DOHH2 (cell line): ENCODE results near the gene SLC27A6.

Experiments
- H3F3A ChIP-seq: fragments of 200-600 bp; sonication (generic), shearing (Covaris generic); 2 replicates; pipeline ENCODE4 v1.6.0; 2016; ENCODE audit warnings: antibody characterized with exemption, mild to moderate bottlenecking; ENCODE audit not compliant: control insufficient read depth, insufficient read depth
- H3K27ac ChIP-seq: fragments of 200-600 bp; sonication (generic); 2 replicates; pipeline ENCODE4 v1.5.1; 2014; ENCODE audit warnings: low read depth, mild to moderate bottlenecking, low read length, moderate library complexity
- H3K27me3 ChIP-seq: fragments of 200-600 bp; sonication (generic); 2 replicates; pipeline ENCODE4 v1.6.1; 2014; ENCODE audit warnings: mild to moderate bottlenecking, low read length, mixed read lengths; ENCODE audit not compliant: control insufficient read depth
- H3K36me3 ChIP-seq: fragments of 200-600 bp; sonication (generic); 2 replicates; pipeline ENCODE4 v1.6.1; 2014; ENCODE audit warnings: mild to moderate bottlenecking, low read length, moderate library complexity, mixed read lengths; ENCODE audit not compliant: control insufficient read depth
- H3K4me1 ChIP-seq: fragments of 200-600 bp; sonication (generic); 2 replicates; pipeline ENCODE4 v1.6.1; 2014; ENCODE audit warnings: mild to moderate bottlenecking, low read length, mixed read lengths; ENCODE audit not compliant: control insufficient read depth
- H3K4me2 ChIP-seq: fragments of 200-600 bp; sonication (generic); 2 replicates; pipeline ENCODE4 v1.6.0; 2014; ENCODE audit warnings: mild to moderate bottlenecking, low read length, moderate library complexity
- H3K4me3 ChIP-seq: fragments of 200-600 bp; sonication (generic); 2 replicates; pipeline ENCODE4 v1.5.1; 2014; ENCODE audit warnings: mild to moderate bottlenecking, low read length, mixed read lengths
- H3K79me2 ChIP-seq: fragments of 200-600 bp; sonication (generic); 2 replicates; pipeline ENCODE4 v1.6.1; 2014; ENCODE audit warnings: mild to moderate bottlenecking, low read length, mixed read lengths; ENCODE audit not compliant: control insufficient read depth
- H3K9me2 ChIP-seq: fragments of 200-600 bp; sonication (generic); replicated peaks from 2 replicates; pipeline ENCODE4 v1.6.1; 2014; ENCODE audit warnings: mild to moderate bottlenecking, low read length, mixed read lengths; ENCODE audit not compliant: control insufficient read depth
- H3K9me3 ChIP-seq: fragments of 200-600 bp; sonication (generic); 2 replicates; pipeline ENCODE4 v1.6.1; 2014; ENCODE audit warnings: antibody characterized with exemption, low read length, mixed read lengths; ENCODE audit not compliant: control insufficient read depth, insufficient read depth
- H4K20me1 ChIP-seq: fragments of 200-600 bp; sonication (generic); 2 replicates; pipeline ENCODE4 v1.6.0; 2014; ENCODE audit warnings: low read depth, mild to moderate bottlenecking, antibody characterized with exemption, low read length, moderate library complexity; ENCODE audit not compliant: control insufficient read depth, insufficient read depth
- EZH2phosphoT487 ChIP-seq: fragments of 200-600 bp; sonication (generic); IDR thresholded peaks from 2 replicates; pipeline ENCODE4 v1.6.1; 2017; ENCODE audit warnings: borderline replicate concordance, mild to moderate bottlenecking, antibody characterized with exemption, low read length, moderate library complexity, mixed read lengths
- TF ChIP-seq, protein P1 (sequence below): fragments of 200-600 bp; sonication (generic); IDR thresholded peaks from one replicate; pipeline ENCODE4 v1.5.1; 2014; ENCODE audit warnings: antibody characterized with exemption, mild to moderate bottlenecking, low read depth, low read length; ENCODE audit not compliant: poor library complexity, severe bottlenecking

Gene SLC27A6

DNA sequence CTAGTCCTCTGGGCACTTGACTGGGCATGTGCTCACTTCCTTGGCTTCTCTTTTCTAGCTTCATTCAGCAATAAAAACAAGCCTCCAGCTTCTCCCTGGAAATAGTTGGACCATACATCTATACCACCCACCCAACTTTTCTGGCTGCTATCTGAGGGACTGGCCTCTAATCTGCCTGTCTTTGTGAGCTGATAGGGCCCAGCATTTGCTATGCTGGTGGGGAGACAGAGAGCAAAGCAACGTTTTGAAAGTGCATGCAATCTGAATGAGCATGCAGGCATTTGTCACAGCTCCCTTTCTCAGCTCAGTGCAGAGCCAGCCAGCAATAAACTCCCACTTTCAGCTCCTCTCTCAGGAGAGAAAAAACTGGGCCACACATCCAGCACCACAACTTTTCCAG, 78.6 kb downstream of the SLC27A6 start:
- Histone ChIP-seq H3K27ac (no peak overlapping the region), H3K79me2 (no peaks in the 10 kb centered on the region), H3K4me3 (no peak overlapping the region), H3K36me3 (no peaks in the 10 kb centered on the region), H3F3A (no peaks in the 10 kb centered on the region), H3K9me3 (no peaks in the 10 kb centered on the region), H3K27me3 (no peaks in the 10 kb centered on the region), H4K20me1 (no peaks in the 10 kb centered on the region), H3K9me2 (no peaks in the 10 kb centered on the region), H3K4me2 (no peak overlapping the region), H3K4me1 (no peaks in the 10 kb centered on the region)
- TF ChIP-seq EZH2phosphoT487: no peak
- TF ChIP-seq, protein P1, sequence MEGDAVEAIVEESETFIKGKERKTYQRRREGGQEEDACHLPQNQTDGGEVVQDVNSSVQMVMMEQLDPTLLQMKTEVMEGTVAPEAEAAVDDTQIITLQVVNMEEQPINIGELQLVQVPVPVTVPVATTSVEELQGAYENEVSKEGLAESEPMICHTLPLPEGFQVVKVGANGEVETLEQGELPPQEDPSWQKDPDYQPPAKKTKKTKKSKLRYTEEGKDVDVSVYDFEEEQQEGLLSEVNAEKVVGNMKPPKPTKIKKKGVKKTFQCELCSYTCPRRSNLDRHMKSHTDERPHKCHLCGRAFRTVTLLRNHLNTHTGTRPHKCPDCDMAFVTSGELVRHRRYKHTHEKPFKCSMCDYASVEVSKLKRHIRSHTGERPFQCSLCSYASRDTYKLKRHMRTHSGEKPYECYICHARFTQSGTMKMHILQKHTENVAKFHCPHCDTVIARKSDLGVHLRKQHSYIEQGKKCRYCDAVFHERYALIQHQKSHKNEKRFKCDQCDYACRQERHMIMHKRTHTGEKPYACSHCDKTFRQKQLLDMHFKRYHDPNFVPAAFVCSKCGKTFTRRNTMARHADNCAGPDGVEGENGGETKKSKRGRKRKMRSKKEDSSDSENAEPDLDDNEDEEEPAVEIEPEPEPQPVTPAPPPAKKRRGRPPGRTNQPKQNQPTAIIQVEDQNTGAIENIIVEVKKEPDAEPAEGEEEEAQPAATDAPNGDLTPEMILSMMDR: no peak

DNA sequence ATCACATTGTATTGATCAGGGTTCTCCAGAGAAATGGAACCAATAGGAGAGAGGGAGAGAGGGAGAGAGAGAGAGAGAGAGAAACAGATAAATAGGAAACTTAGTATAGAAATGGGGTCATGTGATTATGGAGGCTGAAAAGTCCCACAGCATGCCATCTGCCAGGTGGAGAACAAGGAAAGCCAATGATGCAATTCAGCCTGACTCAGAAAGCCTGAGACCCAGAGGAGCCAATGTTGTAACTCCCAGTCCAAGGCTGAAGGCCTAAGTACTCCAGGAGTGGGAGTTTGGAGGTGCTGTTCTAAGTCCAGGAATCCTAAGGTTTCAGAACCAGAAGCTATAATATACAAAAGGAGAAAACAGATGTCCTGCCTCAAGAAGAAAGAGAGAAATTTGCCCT, 80.9 kb downstream of the SLC27A6 start:
- no peaks in the 10 kb centered on the region for H3K79me2 ChIP-seq
- no peaks in the 10 kb centered on the region for H3F3A ChIP-seq
- no peaks in the 10 kb centered on the region for H3K36me3 ChIP-seq
- no peaks in the 10 kb centered on the region for H3K9me3 ChIP-seq
- no peaks in the 10 kb centered on the region for H3K9me2 ChIP-seq
- H3K4me3 ChIP-seq: no peak overlapping the region
- no peaks in the 10 kb centered on the region for H4K20me1 ChIP-seq
- no peaks in the 10 kb centered on the region for H3K27me3 ChIP-seq
- TF ChIP-seq EZH2phosphoT487: no peak
- TF ChIP-seq, protein P1: no peak
- no peak overlapping the region for H3K4me2 ChIP-seq
- no peaks in the 10 kb centered on the region for H3K4me1 ChIP-seq
- H3K27ac ChIP-seq: no peak overlapping the region

DNA sequence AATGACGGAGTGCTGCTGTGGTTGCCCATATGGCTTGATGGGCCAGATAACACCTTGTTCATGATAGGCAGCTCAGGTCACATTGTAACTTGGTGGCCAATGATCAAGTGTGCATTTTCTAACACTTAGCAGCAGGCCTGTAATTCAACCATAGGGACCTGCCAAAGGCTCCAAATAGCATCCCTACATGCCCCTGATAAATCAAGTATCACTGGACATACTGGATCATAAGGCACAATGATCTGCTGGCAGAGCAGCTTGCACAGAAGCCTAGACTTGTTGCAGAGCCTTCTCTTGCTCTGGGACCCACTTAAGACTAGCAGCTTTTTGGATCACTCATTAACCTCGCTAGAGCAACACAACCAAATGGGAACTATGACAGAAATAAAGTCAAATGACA, 83.2 kb downstream of the SLC27A6 start:
- H3K4me2 ChIP-seq: no peak overlapping the region
- no peaks in the 10 kb centered on the region for H3K9me3 ChIP-seq
- no peaks in the 10 kb centered on the region for H3K79me2 ChIP-seq
- H3K9me2 ChIP-seq: no peaks in the 10 kb centered on the region
- no peaks in the 10 kb centered on the region for H4K20me1 ChIP-seq
- no peak overlapping the region for H3K4me3 ChIP-seq
- no peaks in the 10 kb centered on the region for H3K36me3 ChIP-seq
- TF ChIP-seq, protein P1: no peak
- no peak for TF ChIP-seq EZH2phosphoT487
- no peak overlapping the region for H3K27ac ChIP-seq
- H3K27me3 ChIP-seq: no peaks in the 10 kb centered on the region
- H3K4me1 ChIP-seq: no peaks in the 10 kb centered on the region
- H3F3A ChIP-seq: no peaks in the 10 kb centered on the region
